HG03378 (cell line): ENCODE data around the gene RAD1.

Experiments used
- ATAC-seq: cut with Tn5 transposase; IDR thresholded peaks from one replicate; pipeline ENCODE4 v1.9.1; 2021; ENCODE audit warnings: mild to moderate bottlenecking, moderate library complexity; ENCODE audit not compliant: unreplicated experiment

RAD1 gene

GRCh38 chr5:34918025-34918424 lies 2.7 kb upstream of the RAD1 start:
- ATAC-seq = no peak

DNA sequence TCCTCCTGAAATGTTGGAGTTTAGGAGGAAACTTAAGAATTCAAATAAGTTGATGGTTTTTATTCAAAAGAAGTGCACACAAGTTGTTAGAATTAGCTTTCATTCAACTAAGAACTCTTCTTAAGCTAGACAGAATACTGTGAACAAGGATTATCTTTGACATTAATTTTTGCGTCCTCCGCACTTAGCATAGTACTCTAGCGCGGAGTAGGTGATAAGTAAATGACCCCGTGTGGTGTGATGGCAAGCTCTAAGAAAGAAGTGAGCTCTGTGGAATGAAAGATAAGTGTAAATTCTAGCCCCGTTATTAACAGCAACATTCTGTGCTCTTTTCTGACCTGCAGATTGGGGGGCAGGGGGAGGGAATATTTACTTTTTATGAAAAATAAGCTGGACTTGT lies 1.2 kb upstream of the RAD1 start:
- no peak for ATAC-seq

DNA sequence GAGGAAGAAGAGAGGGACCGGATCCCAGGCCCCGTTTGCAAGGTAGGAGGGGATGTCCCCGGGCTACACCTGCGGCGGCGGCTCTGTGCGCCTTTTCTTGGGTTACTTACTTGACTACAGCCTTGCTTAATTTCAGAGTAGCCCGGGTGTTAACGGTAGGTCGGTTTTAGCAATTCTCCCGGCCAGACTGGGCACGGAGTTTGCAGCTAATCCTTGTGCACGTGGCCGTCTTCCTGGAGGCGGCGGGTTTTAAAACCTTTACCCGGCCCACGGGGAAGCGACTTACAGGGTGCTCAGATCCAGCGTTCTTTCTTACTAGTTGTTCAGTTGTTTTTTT lies 520 bp upstream of the RAD1 start:
- ATAC-seq = peak; percentile 13

DNA sequence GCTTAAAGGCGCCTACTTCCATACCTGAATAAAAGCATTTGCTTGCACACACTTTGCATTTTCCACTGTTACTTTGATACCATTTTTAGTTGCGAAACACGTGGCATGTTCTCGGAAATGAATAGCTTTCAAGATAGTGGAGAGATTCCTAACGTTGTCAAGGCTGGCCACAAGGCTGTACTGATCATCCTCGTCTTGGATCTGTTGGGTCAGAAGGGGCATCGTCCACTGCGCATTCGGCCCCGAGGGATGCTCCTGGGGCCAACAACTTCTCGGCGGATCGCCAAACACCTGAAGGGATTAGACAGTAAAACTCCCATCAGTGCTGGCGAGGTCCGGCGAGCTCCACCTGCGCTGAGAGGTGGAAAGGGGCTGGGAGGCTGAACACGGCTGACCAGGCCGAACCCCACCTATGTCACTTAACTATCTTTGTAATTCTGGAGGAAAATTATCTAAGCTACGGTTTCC lies 599 bp downstream of the RAD1 start:
- ATAC-seq = peak; percentile 20

- ATAC-seq = no peak
Measured at GRCh38 chr5:34913072-34913471, 2.2 kb downstream of the RAD1 start.

- ATAC-seq = no peak
Measured at GRCh38 chr5:34905564-34905963, 9.7 kb downstream of the RAD1 start.

DNA sequence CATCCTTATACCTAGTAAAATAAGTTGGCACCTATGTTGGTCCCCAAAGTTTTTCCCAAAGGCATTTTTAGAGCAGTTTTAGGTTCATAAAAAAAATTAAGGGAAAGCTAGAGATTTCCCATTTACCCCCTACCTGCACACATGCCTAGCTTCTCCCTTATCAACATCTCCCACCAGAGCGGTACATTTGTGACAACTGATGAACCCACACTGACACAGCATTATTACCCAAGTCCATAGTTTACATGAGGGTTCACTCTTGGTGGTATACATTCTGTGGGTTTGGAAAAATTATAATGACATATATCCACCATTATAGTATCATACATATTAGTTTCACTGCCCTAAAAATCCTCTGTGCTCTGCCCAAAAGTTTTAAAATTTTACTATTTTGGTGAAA lies 12.0 kb downstream of the RAD1 start:
- no peak for ATAC-seq

DNA sequence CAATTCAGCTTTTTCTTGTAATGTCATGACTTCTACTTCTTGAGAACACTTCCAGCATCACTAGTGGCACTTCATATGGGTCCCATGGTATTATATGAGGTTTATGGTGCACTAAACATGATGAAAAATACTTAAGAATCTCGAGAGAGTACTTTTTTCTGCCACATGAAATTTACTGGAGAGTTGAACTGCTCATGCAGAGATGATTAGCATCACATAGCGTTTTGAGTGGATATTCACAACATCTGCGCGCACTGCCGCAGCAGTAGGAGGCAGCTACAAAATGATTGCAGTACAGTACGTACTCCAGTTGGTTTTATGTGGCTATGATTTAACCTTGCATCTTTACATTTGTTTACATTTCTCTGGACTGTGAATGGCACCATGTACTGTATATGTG lies 14.7 kb downstream of the RAD1 start:
- ATAC-seq = no peak

DNA sequence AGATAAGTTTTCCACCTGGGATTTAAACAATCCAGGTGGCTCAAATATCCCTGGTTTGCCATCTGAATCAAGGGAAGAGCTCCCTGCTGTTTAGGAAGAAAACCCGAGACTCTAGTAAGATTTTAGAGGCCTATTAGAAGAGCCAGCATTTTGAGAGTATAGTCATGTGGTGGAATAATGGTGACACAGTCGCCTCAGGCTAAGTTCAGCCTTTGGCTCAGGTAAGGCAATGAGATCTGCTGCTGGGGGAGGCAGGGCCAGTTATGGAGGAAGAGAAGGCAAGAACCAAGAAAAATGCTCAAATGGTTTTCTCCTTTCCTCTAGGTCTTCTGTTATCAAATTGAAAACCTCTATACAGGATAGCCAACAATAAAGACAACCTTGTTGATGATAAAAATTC lies 16.2 kb downstream of the RAD1 start:
- ATAC-seq = no peak

- ATAC-seq = peak; percentile 80
Measured at GRCh38 chr5:34898258-34898895, 16.9 kb downstream of the RAD1 start.

DNA sequence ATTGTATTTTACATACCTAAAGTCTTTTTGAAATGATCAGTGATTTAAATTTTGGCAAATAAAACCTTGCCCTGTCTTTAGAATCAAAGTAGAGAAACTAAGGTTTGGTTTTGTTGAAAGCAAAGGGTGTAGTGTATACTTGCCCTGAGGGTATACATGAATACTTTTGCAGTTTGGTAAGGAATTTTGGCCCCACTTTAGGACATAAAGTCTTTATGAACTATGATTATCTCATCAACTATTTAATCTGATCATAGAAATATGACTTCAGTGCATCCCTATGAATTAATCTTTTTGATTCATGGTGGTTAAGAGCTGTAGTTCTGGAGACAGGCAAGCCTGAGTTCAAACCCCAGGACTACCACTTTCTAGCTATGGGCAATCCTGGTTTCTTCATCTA lies 17.7 kb downstream of the RAD1 start:
- no peak for ATAC-seq

GRCh38 chr5:34895641-34896419 lies 19.5 kb downstream of the RAD1 start:
- ATAC-seq = no peak

GRCh38 chr5:34894716-34895115 lies 20.6 kb downstream of the RAD1 start:
- ATAC-seq = no peak

- no peak for ATAC-seq
Measured at GRCh38 chr5:34892414-34892813, 22.9 kb downstream of the RAD1 start.

DNA sequence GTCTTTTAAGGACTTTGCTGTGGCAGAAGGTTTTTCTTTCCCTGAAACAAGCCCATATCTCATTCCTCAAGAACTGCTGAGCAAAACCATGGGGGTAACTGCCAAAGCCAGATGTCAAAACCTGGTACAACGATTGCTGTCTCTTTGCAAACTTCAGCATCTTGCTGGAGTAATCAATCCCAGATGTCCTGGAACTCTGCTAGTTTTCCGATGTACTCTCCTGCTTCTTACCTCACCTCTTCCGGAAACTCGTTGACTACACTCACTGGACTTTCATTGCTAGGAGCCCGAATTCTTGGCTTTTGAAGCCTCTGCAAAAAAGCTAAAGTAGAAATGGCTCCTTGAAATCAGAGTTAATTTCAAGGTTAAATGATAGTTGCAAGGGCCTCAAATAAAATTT lies 23.3 kb downstream of the RAD1 start:
- ATAC-seq = no peak

DNA sequence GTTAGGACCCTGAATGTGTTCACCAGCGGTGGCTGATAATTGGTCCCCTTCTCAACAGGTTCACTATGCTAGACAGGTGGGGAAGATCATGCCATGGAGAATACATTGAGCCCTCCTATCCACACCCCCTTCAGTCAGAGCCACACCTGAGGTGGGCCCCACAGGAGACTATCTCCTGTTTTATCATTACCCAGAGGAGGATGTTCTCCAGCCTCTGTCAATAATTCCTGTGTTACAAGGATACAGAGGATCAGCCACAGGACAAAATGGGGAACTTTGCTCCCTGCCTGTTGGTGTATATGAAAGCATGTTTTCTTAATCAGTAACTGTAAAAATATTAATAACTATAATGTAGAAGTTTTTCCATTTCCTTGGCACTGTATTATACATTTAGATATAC lies 25.9 kb downstream of the RAD1 start:
- ATAC-seq = no peak

DNA sequence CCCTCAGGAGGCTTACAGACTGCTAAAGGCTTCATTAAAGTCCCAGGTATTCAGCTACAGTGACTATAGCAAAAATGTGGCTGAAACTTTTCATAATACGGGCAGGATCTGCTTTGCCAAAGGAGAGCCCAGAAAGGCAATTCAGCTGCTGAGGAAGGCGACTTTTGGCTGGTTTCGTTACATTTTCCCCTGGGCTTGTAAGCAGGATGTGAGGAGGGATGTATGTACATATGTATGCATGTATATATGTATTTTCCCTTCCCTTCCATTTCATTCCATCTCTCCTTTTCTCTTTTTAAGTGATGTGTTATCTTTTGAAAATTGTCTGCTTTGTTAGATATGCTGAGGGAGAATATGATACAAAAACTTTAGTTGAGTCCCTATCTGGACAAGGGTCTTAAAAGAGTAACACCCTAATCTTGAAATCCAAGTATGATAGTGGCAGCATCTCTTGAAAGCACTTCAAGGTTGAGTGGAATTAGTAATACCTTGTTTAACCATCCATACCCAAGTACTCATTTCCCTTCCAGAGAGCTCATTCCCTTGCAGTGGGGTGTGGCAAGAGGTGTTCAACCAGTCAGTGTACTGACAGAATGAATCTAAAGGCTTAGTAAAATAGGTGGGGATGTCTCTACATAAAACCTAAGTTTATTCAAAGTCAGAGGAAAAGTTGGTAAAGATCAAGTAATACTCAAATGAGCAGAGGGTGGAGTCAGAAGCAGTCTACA lies 28.7 kb downstream of the RAD1 start:
- no peak for ATAC-seq

DNA sequence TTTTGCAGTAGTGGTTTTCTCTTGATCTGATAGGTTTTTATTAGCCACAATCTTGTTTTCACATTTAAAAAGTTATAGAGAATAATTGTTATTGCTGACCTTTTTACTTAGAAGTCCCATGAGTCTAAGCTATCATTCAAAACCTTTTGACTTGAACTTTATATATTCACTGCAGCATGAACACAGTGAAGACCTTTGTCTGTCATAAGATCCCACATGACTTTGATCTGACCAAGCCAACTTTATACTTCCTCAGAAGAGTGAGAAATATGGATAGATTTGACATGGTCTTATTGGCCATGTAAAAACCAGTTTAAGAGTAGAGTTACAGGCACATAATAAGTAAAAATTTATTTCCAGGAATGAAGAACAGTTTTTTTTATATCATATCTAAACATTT lies 34.1 kb downstream of the RAD1 start:
- ATAC-seq = no peak

- no peak for ATAC-seq
Measured at GRCh38 chr5:34876275-34876674, 39.0 kb downstream of the RAD1 start.

DNA sequence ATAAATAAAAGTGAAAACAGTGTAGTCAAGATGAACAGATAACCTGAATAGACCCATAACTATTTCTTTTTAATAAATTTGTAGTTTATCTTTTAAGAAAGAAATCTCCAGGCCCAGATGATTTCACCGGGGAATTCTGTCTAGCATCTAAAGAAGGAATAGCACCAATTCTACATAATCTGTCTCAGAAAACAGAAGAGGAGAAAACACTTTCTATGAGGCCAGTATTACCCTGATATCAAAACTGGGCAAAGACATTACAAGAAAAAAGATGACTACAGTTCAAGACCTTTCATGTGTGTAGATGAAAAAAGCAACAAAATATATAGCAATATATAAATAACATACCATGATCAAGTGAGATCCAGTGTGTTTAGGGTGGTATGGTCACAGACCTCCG lies 44.9 kb downstream of the RAD1 start:
- no peak for ATAC-seq

- ATAC-seq = no peak
Measured at GRCh38 chr5:34869256-34869655, 46.0 kb downstream of the RAD1 start.

- ATAC-seq = no peak
Measured at GRCh38 chr5:34868791-34869190, 46.5 kb downstream of the RAD1 start.
